ENCODE measurements around the gene EPB41L4A.

Gene EPB41L4A

GRCh38 chr5:112356178-112356956 lies 62.7 kb downstream of the EPB41L4A start:
- no peak for DNase-seq (ENCODE audit: low read depth in 2 of 2)

GRCh38 chr5:112355058-112355685 lies 63.9 kb downstream of the EPB41L4A start:
- no peak for DNase-seq (ENCODE audit: low read depth in 2 of 2)

- DNase-seq (ENCODE audit: low read depth in 2 of 2) = no peak
Measured at GRCh38 chr5:112353678-112354077, 65.4 kb downstream of the EPB41L4A start.

GRCh38 chr5:112351225-112351624 lies 67.9 kb downstream of the EPB41L4A start:
- no peak for DNase-seq (ENCODE audit: low read depth in 2 of 2)

- DNase-seq (ENCODE audit: low read depth in 2 of 2) = no peak
Measured at GRCh38 chr5:112350626-112351025, 68.5 kb downstream of the EPB41L4A start.

- DNase-seq (ENCODE audit: low read depth in 2 of 2) = no peak
Measured at GRCh38 chr5:112349371-112349770, 69.7 kb downstream of the EPB41L4A start.

- DNase-seq (ENCODE audit: low read depth in 2 of 2) = no peak
Measured at GRCh38 chr5:112348915-112349314, 70.2 kb downstream of the EPB41L4A start.

- DNase-seq (ENCODE audit: low read depth in 2 of 2) = no peak
Measured at GRCh38 chr5:112348387-112348786, 70.7 kb downstream of the EPB41L4A start.

GRCh38 chr5:112346411-112347044 lies 72.5 kb downstream of the EPB41L4A start:
- no peak for DNase-seq (ENCODE audit: low read depth in 2 of 2)

- DNase-seq (ENCODE audit: low read depth in 2 of 2) = no peak
Measured at GRCh38 chr5:112344540-112344939, 74.5 kb downstream of the EPB41L4A start.

GRCh38 chr5:112342389-112342788 lies 76.7 kb downstream of the EPB41L4A start:
- DNase-seq (ENCODE audit: low read depth in 2 of 2) = no peak

GRCh38 chr5:112339761-112340160 lies 79.3 kb downstream of the EPB41L4A start:
- no peak for DNase-seq (ENCODE audit: low read depth in 2 of 2)

- no peak for DNase-seq (ENCODE audit: low read depth in 2 of 2)
Measured at GRCh38 chr5:112338681-112339337, 80.3 kb downstream of the EPB41L4A start.

GRCh38 chr5:112333331-112333781 lies 85.7 kb downstream of the EPB41L4A start:
- no peak for DNase-seq (ENCODE audit: low read depth in 2 of 2)

- DNase-seq (ENCODE audit: low read depth in 2 of 2) = no peak
Measured at GRCh38 chr5:112331892-112332291, 87.2 kb downstream of the EPB41L4A start.

- DNase-seq (ENCODE audit: low read depth in 2 of 2) = no peak
Measured at GRCh38 chr5:112329419-112330090, 89.5 kb downstream of the EPB41L4A start.

GRCh38 chr5:112323166-112323565 lies 95.9 kb downstream of the EPB41L4A start:
- DNase-seq (ENCODE audit: low read depth in 2 of 2) = no peak

GRCh38 chr5:112320408-112320807 lies 98.7 kb downstream of the EPB41L4A start:
- no peak for DNase-seq (ENCODE audit: low read depth in 2 of 2)

GRCh38 chr5:112318346-112318745 lies 100.7 kb downstream of the EPB41L4A start:
- no peak for DNase-seq (ENCODE audit: low read depth in 2 of 2)

- no peak for DNase-seq (ENCODE audit: low read depth in 2 of 2)
Measured at GRCh38 chr5:112317866-112318265, 101.2 kb downstream of the EPB41L4A start.

GRCh38 chr5:112316731-112317130 lies 102.3 kb downstream of the EPB41L4A start:
- no peak for DNase-seq (ENCODE audit: low read depth in 2 of 2)

- DNase-seq (ENCODE audit: low read depth in 2 of 2) = no peak
Measured at GRCh38 chr5:112316006-112316405, 103.1 kb downstream of the EPB41L4A start.

Measured in stimulated activated CD4-positive, alpha-beta T cell treated with anti-CD3 and anti-CD28 coated beads, Interleukin-12 subunit alpha, Interleukin-12 subunit beta, amount 100 ng/mL, for 24 hours (primary cell).